Measurements from ENCODE around the gene SPOCK1.

SPOCK1 gene

GRCh38 chr5:137126829-137127228 lies 372.3 kb downstream of the SPOCK1 start:
- in situ Hi-C loops (cut with MboI; ENCODE audit: low sequenced_read_pairs) = no loop called here

- in situ Hi-C loops (cut with MboI; ENCODE audit: low sequenced_read_pairs) = no loop called here
Measured at GRCh38 chr5:137122558-137122957, 376.6 kb downstream of the SPOCK1 start.

- in situ Hi-C loops (cut with MboI; ENCODE audit: low sequenced_read_pairs) = no loop called here
Measured at GRCh38 chr5:137122075-137122474, 377.1 kb downstream of the SPOCK1 start.

DNA sequence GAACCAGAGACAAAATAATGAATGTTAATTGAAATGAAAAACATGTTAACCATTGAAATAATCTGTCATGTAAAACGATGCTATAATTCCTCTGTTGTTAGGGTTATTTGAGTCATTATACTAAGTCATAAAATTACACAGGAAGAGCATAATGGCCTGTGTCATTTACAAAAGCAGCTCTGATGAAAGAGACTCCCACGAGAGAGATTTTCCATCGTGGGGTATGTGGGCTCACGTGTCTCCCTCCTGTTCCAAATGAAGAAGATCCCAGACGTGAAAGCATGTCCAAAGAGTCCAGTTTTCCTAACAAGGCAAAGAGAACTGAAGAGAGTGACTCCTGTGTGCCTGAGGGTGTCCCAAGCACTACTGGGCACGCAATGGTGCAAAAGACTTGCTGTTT lies 379.8 kb downstream of the SPOCK1 start:
- in situ Hi-C loops (cut with MboI; ENCODE audit: low sequenced_read_pairs) = no loop called here

GRCh38 chr5:137118629-137119028 lies 380.5 kb downstream of the SPOCK1 start:
- in situ Hi-C loops (cut with MboI; ENCODE audit: low sequenced_read_pairs) = no loop called here

- in situ Hi-C loops (cut with MboI; ENCODE audit: low sequenced_read_pairs) = no loop called here
Measured at GRCh38 chr5:137115152-137115551, 384.0 kb downstream of the SPOCK1 start.

DNA sequence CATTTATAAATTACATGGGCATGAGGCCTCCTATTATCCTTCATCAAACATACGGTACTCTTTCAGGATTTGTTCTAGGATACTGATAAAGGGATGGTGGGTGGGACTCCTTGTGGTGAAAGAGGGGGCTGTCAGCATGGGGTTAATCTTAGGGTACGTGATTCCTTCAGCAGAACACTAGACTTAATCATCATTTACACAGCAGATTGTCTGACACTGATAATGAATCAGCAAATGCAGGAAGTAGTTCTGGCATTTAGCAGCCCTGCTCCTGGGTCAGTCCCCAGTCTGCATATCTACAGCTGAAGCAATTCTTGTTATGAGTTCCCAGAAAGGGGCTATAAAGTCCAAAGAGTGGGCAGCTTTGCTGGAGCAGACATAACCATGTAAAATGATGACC lies 384.6 kb downstream of the SPOCK1 start:
- in situ Hi-C loops (cut with MboI; ENCODE audit: low sequenced_read_pairs) = no loop called here

GRCh38 chr5:137113939-137114338 lies 385.2 kb downstream of the SPOCK1 start:
- in situ Hi-C loops (cut with MboI; ENCODE audit: low sequenced_read_pairs) = no loop called here

DNA sequence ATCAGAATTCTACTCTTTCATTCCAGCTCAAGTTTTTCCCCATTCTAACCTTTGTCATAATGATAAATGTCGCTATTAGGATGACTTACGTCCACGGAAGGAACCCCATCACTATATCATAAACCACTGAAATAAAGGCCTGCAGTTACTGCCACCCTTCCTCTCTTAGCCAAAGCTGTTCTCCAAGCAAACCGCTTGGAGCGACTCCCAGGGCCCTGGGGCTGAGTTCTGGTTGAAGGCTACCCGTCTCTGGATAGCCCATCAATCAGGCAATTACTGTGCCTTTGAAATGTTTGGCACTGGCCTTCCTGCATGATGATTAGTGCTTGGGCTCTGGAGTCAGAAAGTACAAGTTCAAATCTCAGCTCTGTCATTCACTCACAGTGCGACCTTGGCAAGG lies 386.0 kb downstream of the SPOCK1 start:
- in situ Hi-C loops (cut with MboI; ENCODE audit: low sequenced_read_pairs) = no loop called here

DNA sequence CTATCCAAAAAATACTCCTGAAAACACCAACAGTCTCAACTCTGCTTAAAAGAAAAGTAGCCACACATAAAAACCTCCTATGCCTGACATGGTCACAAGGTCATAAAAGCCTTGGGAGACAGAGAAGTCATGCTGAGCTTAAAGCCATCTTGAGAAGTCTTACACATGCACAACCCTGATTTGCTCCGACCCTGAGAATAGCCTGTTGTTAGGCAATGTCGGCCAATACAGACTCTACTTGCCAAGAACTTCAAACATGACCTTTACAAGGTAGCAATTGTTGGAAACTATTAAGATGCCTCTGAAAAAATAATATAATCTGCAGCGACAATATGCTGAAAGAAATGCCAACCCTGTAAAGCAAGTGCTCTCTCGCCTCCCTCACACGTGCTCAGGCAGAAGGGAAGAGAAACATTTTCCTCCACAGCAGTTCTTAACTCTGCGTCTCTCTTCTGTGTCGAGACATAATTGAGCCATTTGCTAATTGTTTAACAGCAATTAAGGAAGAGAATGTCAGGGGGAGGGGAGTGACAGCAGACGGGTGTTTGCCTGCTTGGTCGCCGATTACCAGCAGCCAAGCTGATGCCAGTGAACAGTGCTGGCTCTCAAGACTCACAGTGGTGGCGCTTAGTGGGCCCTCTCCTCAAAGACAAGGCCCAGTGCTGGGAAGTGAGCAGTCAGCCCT lies 393.6 kb downstream of the SPOCK1 start:
- in situ Hi-C loops (cut with MboI; ENCODE audit: low sequenced_read_pairs) = no loop called here

DNA sequence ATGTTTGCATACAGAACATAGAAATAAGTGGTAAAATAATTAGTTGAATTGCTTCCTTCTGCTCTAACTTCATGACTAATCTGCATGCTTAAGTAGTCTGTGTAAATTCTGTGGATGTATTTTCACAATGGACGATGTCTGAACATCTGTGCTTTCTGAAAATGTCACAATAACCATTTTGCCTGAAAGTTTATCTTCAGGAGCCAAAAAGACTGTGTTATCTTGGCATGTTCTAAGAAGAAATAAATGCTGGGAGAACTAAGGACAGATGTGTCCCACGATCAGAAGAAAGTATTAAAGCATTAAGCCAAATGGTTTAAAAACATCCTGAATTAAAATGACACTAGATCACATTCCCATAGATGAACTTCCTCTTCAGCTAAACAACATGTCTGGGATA lies 397.6 kb downstream of the SPOCK1 start:
- in situ Hi-C loops (cut with MboI; ENCODE audit: low sequenced_read_pairs) = no loop called here

GRCh38 chr5:137099651-137100050 lies 399.5 kb downstream of the SPOCK1 start:
- in situ Hi-C loops (cut with MboI; ENCODE audit: low sequenced_read_pairs) = no loop called here

- in situ Hi-C loops (cut with MboI; ENCODE audit: low sequenced_read_pairs) = no loop called here
Measured at GRCh38 chr5:137098663-137099062, 400.5 kb downstream of the SPOCK1 start.

- in situ Hi-C loops (cut with MboI; ENCODE audit: low sequenced_read_pairs) = no loop called here
Measured at GRCh38 chr5:137098238-137098637, 400.9 kb downstream of the SPOCK1 start.

DNA sequence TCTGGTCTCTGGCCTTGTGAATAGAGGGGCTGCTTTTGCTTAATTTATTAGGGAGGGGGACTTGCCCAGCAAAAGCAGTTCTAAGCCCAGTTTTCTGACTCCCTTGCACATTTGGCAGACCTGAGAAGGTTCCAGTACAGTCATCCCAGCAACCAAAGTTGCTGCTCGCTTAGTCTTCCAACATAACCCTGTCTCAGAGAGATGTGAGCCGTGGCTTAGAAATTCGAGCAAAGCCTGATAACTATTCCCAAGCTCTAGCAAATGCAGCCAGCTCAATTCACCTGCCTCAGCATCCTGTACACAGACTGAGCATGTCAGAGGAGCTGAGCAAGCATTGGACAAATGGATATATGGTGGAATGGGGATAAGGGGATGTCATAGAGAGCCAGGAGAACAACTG lies 401.9 kb downstream of the SPOCK1 start:
- in situ Hi-C loops (cut with MboI; ENCODE audit: low sequenced_read_pairs) = no loop called here

- in situ Hi-C loops (cut with MboI; ENCODE audit: low sequenced_read_pairs) = no loop called here
Measured at GRCh38 chr5:137096149-137097103, 402.7 kb downstream of the SPOCK1 start.

- in situ Hi-C loops (cut with MboI; ENCODE audit: low sequenced_read_pairs) = no loop called here
Measured at GRCh38 chr5:137095597-137095996, 403.5 kb downstream of the SPOCK1 start.

DNA sequence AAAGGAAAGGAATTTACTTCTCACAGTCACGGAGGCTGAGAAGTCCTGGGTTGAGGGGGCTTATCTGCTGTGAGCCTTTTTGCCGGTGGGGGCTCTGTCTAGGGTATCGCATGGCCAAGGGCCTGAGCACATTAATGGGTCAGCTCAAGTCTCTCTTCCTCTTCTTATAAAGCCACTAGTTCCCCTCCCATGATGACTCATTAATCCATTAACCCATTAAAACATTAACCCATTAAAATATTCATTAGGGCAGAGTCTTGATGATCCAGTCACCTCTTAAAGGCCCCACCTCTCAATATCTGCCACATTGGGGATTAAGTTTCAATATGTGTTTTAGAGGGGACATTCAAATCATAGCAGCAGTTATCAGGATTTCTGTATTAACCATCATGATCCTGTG lies 406.3 kb downstream of the SPOCK1 start:
- in situ Hi-C loops (cut with MboI; ENCODE audit: low sequenced_read_pairs) = no loop called here

GRCh38 chr5:137091472-137091871 lies 407.7 kb downstream of the SPOCK1 start:
- in situ Hi-C loops (cut with MboI; ENCODE audit: low sequenced_read_pairs) = no loop called here

- in situ Hi-C loops (cut with MboI; ENCODE audit: low sequenced_read_pairs) = no loop called here
Measured at GRCh38 chr5:137090721-137091120, 408.4 kb downstream of the SPOCK1 start.

DNA sequence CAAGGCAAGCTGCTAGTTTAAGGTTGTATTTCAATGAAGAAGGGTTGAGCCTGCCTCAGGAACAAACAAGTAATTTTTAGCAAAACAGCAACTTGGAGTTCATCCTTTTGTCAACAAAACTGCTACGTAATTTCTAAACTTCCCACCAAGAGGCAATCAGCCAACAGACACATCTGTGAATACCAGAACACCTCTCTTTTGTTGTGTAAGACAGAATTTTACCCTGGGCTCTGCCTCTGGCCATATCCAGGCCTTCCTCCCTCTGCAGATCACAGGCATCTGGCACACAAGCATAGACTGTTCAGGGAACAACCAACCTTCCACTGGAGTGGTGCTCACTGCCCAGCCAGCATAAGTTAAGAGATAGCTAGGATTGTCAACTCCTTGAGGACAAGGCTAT lies 409.0 kb downstream of the SPOCK1 start:
- in situ Hi-C loops (cut with MboI; ENCODE audit: low sequenced_read_pairs) = no loop called here

GRCh38 chr5:137088175-137088574 lies 411.0 kb downstream of the SPOCK1 start:
- in situ Hi-C loops (cut with MboI; ENCODE audit: low sequenced_read_pairs) = no loop called here

All from HL-60/S4 treated with retinoic acid at 250 ng/mL for 4 days and 3 days (cell line).